NK-92 treated with Interleukin-12 subunit alpha and Interleukin-12 subunit beta, amount 100 ng/mL, for 24 hours (cell line): Measurements from ENCODE around the gene LUZP2.

Experiments
- DNase-seq: peaks from one replicate; lab custom pipeline; 2025; lab: John Stamatoyannopoulos, UW

LUZP2 gene

DNA sequence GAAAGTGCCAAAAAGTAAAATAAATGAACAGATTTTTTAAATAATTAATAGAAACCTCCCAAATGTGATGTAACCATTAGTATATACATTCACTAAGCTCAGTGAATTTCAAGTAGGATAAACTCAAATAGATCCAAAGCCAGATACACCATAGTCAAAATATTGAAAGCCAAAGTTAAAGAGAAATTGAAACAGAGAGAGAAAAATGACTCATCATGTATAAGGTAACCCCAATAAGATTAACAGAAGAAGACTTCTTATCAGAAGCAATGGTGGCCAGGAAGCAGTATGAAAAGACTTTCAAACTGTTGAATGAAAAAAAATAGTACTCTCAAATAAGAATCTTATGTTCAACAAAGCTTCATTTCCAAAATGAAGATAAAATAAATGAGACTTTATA lies 70.5 kb downstream of the LUZP2 start:
- no peak for DNase-seq

DNA sequence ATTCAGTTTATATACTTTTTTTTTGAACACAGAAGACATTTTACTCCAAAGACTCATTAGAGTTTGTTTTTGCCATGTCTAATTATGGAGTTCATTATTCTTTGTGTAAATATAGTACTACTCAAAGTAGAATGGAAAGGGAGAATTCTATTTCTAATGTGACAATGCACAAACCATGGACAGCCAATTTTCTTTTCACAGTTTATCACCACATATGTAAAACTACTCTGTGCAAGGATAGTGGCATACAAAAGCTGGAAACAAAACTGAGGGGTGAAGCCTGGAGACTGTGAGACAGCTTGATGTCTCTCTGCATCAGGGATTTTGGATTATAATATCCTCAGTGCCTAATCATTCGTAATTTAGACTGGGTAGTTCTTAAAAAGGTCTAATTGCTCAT lies 75.5 kb downstream of the LUZP2 start:
- no peak for DNase-seq

DNA sequence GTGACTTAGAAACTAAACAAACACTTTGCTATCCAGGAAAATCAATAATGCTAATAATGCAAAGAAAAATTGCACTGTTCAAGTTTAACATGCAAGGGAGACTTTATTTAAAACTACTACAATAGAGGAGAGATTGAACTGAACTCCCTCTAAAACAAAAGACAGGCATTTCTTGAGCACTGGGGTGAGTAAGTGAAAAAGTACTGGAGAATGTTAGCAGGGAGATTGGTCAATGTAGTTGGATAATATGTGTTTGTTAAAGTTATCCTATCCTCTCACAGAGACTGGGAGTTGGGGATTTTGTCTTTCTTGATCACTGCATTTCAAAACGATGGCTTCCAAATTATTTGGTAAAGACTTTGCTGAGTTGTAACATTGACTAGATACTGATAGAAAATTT lies 77.6 kb downstream of the LUZP2 start:
- DNase-seq, result no peak

DNA sequence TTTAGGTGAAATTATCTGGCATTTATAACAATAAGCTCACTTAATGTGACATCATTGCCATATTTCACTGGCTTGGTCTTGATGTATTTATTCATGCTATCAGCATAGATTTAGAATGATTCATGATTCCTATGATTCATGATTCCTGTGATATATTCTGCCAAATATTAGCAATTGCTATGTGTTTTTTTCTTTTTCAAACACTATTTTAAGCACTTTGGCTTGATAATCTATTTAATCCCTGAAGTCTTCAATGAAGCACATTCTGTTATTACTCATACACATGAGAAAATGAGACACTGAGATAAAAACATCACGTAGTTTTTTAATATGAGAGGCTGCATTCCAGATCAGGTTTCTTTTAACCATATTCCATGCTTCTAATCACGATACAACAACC lies 78.5 kb downstream of the LUZP2 start:
- no peak for DNase-seq

DNA sequence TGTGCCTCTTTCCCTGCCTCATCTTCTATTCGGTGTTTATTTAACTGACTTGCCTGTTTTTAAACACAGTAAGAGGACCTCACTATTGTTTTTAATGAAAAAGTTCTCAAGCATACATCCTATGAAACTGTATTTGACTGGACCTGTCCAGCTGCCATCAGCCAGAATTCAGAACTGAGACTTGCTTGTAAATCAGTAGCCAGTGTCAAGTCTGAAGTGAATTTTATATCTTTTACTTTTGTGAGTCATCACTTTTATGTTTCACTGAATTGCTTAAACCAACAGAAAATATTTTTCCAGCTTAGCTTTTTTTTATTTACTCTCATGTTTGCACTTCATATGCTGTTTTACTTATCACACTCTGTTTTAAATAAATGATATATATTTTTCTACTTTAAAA lies 88.3 kb downstream of the LUZP2 start:
- no peak for DNase-seq

DNA sequence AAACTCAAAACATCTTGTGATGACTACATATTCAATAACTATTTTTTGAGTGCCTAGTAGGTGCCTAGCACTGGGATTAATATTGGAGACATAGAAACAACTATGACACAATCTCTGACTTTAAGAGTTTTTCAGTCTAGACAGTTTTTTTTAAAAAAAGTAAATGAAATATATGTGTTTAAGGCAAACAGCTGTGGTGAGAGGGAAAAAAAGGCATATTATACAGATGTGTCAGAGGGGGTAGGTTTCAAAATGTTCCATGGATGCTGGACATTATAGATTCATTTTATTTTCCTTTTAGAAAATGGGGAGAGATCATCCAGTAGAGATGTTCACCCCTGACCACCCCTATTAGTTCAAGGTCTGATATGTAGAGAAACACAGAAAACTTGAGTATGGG lies 90.8 kb downstream of the LUZP2 start:
- no peak for DNase-seq

DNA sequence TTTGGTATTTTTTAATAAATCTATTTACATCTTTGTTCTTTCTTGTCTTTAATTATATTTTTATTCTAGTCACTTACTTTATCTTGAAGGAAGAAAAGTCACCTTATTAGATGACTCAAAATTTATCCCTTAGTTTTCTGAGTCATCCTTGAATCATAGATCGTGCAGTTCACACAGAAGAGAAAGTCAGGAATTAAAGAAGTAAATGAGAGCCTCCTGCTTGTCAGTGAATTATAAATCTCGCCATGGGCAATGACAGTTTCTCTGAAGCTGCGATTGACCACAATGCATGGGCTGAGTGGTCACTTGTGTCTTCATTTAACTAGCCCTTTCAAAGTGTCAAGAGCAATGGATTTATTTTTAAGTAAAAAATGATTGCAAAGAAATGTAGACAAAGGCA lies 91.2 kb downstream of the LUZP2 start:
- DNase-seq, result no peak

DNA sequence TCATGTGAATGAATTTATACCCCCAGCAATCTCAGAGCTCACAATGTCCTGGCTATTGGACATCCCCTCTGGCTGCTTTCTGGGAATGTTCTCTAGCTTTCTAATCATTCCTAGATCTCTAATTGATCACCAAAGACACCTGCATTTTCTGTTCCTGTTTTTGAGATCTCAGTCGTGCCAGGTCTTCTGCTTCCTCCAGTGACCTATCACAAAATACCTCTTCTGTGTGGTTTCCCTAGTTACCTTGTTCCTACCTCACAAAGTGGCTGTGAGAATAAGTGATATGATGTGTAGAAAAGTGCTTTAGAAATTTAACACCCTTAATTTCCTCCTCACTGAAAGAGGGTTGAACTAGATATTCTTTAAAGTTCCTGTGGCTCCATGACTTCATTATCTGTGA lies 92.2 kb downstream of the LUZP2 start:
- DNase-seq, result no peak

DNA sequence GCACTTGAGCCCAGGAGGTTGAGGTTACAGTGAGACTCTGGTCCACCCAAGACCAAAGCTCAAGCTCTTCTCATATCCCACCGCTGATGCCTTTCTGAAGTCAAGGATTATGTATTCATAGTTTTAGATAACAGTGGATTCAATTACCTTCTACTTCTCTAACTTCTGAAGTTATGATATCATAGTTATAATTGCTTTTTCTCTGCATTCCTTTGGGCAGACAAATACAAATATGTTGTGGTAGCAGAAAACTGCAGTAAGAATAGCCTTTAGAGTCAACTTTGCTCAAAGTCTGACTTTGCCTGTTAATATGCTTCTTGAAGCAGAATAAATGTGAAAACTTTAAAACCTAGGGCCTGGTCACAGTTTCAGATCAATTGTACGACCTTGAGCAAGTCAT lies 94.4 kb downstream of the LUZP2 start:
- no peak for DNase-seq

DNA sequence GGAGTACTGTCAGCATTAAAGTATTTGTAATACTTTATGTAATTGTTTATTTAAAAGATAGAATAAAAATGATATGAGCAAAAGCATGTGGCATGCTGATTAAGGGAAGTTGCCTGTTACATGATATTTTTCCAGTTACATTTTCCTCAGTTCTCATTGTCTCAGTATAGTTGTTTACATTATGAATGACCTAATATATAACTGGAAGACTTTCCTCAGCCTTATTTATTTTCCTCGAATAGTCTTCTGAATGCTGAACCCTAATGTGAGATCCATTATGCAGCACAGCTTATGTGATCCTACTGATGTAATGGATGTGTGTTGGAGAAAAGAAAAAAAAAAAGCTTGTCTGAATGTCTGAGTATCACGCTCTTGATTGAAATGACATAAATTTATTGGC lies 95.5 kb downstream of the LUZP2 start:
- no peak for DNase-seq

DNA sequence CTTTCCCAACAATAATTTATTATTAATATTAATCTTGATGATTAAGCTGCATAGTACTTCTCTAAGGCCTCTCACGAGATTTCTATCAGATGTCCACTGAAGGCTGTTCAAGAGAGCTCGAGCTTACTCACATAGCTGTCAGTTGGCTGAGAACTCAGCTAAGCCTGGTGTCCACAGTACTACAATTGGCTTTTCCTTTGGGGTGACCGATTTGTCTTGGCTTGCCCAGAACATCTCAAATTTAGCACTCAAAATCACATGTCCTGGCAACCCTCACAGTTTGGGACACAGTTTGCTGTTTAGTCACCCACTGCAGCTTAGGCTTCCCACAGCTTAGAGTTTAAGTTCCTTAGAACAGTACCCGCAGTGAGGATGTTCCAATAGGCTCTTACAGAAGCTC lies 96.5 kb downstream of the LUZP2 start:
- DNase-seq, result no peak

DNA sequence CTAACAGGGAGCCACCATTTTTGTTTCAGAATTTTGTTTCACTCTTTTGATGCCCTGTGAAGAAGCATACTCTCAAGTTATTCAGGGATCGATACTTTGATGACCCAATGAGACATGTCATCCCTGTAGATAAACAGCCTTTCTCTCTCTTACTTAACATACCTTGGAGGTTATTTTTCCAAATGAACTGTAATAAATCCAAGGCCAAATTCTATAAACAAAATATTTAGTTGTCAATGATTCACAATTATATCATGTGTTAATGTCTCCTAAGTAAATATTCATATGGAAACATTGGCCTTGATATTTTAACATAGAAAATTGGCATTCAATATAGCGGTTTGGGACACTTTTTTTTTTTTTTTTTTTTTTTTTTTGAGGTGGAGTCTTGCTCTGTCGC lies 97.5 kb downstream of the LUZP2 start:
- no peak for DNase-seq

DNA sequence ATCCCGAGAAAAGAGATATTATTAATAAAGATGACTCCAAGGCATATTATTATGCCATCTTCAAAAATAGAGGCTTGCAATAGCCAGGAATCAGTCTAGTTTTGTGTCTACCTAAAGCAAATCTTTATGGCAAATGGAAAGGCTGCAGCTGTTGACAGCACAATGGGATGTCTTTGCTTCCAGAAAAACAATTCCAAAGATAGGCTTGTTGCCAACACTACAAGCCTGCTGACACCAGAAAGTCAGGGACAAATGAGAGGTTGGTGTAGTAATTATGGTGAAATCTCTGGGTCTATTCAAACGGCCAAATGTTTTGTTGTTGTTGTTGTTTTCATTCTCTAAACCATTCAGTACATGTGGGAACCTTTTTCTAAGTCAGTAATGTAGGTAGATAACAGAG lies 101.8 kb downstream of the LUZP2 start:
- DNase-seq, result no peak

DNA sequence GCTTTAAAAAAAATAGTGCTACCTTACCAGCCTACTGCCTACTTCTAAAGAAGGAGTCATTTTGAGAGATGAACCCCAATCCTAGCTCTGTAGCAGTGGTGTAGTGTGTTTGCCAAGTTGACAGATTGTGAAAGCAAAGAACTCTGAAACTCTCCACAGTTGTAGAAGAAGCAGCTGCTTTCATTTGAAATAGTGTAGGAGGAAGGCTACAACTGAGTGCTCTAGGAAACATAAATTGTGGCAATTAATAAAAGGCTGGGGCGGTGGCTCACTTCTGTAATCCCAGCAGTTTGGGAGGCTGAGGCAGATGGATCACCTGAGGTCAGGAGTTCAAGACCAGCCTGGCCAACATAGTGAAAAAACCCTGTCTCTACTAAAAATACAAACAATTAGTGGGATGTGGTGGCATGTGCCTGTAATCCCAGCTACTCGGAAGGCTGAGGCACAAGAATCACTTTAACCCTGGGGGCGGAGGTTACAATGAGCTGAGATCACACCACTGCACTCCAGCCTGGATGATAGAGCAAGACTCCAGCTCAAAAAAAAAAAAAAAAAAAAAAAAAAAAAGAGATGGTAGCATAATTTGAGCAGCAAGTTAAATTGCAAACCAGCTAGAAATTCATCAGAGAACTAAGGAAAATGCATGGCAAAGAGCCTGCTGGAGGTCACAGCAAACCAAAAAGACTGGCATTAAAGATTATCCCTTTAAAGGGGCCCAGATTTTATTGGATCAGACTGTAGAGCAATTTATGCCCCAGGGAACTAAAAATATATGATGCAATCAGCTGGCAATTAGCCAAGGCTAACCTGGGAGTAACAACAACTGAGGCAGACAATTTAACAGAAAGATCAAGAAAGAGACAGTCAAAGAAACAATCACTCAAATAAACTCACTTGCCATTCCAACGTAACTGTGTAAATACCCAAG lies 112.6 kb downstream of the LUZP2 start:
- DNase-seq, result no peak

DNA sequence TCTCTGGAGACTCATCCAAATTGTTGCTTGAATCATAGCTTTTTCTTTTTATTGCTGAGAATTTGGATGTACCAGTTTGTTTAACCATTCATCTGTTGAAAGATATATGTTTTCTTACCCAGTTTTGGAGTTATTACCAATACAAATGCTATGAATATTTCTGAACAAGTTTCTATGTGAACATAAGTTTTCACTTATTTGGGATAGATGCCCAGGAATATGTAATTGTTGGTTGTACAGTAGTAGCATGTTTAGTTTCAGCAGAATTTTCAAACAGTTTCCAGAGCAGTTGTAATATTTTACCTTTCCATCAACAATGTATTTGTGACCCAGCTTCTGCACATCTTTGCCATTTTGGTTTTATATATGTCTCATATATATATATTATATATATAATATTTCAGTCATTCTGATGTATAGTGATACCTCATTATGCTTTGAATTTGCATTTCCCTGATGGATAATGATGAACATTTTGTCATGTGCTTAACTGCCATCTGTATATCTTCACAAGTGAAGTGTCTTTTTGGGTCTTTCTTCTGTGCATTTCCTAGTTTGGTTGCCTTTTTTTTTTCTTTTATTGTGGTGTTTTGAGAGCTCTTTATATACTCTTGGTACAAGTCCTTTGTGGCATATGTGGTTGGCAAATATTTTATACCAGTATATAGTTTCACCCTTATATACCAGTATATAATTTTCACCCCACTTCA lies 118.8 kb downstream of the LUZP2 start:
- no peak for DNase-seq

DNA sequence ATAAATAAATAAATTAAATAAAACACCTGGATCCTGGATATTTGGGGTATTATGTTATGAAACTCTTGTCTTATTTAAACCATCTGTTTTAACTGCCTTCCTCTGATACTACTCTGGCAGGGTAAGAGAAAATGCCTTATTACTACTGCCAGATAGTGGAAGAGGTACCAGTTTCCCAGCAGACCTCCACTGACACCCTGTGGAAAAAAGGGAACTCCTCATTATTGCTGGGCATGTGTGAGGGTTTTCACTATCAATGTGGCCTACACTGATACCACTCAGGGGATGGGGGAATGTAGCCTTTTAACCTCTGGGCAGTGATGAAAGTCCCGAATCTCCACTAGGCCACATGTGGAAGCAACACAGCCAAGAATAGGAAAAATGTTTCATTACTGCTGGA lies 121.0 kb downstream of the LUZP2 start:
- DNase-seq, result no peak

DNA sequence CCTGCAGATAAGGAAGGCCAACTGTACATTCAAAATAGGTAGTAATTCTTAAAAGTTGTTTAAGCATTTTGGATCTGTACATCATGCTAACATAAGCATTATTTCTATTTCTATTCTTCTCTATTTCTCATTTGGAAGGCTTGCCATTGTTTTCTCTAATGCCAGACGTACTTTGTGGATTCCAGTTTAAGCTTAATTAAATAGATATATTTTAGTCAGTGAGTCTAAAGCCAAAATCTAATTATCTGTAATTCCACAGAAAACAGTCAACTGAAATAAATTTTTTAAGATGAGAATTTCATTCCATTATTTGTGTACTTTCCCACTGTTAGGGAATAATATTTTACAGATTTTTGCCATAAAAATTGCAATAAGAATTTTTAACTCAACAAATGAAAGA lies 123.0 kb downstream of the LUZP2 start:
- DNase-seq, result no peak

DNA sequence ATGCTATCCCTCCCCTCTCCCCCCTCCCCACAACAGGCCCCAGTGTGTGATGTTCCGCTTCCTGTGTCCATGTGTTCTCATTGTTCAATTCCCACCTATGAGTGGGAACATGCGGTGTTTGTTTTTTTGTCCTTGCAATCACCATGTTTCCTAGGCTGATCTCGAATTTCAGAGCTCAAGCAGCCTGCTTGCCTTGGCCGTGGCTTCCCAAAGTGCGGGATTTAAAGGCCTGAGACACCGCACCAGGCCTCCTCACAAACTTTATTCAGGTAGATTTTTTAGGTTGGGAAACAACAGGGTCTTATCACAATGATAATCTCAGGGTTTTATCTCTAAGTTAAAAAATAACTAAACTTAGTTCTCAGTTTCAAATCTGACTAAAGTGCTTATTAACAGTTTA lies 125.4 kb downstream of the LUZP2 start:
- no peak for DNase-seq

DNA sequence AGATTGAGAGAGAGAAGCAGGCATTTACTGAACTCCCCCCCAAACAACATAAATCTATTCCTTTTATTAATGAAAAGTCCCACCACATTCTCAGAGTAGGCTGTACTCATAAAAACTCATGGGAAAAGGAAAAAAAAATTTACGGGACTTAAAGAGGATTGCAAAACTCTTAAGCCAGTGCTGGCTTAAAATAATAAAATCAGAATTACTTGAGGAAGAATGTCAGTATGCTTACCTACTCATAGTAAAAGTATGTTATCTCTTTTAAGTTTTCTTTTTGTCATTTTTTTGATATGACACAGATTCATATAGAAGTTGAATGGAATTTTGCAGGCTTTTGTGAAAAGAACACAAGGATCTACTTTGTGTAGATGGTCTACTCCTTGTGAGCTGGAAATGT lies 126.3 kb downstream of the LUZP2 start:
- DNase-seq, result no peak

DNA sequence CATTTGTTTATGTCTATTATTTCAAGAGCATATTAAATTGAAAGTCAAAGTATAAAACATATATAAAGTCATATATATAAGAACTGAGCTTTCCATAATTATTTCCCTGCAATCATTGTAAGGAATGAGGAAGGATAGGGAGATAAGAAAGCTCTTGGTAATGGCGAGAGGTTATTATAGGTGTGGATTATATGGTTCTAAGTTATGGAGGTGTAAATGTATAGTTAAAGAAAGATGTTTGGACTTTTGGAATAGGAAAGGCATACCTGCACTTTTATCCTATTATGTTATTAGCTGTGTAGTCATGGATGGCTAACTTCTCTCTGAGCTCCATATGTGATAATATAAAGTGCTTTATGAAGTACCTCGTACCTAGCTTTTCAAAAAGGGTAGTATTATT lies 127.6 kb downstream of the LUZP2 start:
- no peak for DNase-seq

DNA sequence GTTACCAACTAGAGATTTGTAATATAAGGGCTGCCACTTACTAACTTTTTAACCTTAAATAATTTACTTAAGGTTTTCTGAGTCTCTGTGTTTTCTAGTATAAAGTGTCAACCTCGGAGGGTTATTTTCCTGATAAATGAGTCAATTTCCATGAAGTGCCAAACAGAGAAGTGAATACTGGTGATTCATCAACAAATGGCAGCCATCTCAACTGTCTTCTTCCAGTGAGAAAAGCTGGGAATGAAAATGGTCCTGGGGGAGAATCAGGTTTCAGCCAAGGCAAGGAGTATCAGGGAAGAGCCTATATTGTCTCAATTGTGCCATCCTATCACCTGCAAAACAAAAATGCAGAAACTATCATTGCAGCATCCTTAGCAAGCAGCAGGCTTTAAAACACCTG lies 129.1 kb downstream of the LUZP2 start:
- DNase-seq, result no peak

DNA sequence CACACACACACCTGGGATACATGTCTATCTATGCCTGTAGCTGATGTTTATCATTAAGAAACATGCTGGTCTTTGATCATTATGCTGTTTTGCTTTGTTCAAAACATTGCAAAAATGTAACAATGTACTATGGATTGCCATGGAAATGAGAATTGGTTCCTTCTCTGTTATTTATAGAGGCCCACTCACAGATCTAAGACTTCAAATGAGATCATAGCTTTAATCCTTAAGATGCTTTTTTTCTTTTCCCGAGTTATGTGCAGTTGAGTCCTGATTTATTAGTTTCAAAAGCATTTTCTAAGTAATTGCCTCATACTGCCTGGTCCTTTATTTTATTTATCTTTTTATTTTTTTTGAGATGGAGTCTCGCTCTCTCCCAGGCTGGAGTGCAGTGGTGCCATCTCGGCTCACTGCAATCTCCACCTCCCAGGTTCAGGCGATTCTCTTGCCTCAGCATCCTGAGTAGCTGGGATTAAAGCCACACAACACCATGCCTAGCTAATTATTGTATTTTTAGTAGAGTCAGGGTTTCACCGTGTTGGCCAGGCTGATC lies 131.4 kb downstream of the LUZP2 start:
- no peak for DNase-seq

DNA sequence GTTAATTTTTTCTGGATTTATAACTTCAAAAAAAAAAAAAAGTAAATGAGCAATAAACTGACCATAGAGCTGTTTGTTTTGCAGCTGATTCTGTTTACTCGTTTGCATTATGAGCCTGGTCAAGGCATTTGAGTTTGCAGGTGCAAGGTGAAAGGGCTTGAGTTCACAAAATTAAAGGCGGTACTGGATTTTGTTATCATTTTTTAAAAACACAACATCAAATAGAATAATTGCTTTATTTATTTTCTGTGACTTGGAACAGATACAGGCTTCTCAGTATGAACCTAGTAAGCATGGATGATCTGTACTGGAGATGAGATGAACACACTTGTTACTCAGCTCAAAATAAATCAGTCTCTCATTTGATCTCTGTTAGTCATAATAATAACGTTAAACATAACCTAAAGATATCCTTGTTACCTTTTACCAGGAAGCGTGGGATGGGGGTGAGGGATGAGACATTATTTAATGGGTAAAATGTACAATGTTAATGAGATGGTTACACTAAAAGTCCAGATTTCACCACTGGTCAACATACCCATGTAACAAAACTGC lies 137.8 kb downstream of the LUZP2 start:
- no peak for DNase-seq
